Fibroblast of peridontal ligament (primary cell): ENCODE results near the gene GRK6.

Source experiments
- DNase-seq: peaks from one replicate; pipeline ENCODE4 v3.0.0-alpha.2; 2010; ENCODE audit errors: extremely low read depth

The GRK6 gene

DNA sequence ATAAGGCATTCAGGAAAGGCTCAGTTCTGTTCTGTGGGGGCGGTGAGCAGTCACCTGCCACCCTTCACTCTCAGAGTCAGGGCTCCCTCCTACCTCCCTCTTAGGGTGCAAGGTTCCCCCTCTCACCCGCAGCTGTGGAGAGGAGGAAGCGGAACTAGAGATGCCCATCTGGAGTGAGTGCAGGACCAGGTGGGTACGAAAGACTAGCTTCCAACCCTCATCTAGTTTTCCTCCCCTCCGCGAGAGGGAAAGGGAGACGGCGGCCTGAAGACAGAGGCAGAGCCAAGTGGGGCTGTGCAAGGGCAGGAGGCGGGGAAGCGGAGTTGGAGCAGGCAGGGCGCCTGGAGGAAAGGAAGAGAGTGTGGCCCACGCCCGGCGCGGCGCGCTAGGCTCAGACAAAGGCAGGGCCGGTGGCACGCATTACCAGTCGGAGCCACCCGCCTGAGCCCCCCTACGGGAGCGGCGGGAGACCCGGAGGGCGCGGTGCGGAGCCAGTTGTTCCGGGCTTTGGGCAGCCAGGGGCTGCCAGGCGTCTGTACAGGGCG is 27.4 kb downstream of the GRK6 start:
- no peak for DNase-seq

DNA sequence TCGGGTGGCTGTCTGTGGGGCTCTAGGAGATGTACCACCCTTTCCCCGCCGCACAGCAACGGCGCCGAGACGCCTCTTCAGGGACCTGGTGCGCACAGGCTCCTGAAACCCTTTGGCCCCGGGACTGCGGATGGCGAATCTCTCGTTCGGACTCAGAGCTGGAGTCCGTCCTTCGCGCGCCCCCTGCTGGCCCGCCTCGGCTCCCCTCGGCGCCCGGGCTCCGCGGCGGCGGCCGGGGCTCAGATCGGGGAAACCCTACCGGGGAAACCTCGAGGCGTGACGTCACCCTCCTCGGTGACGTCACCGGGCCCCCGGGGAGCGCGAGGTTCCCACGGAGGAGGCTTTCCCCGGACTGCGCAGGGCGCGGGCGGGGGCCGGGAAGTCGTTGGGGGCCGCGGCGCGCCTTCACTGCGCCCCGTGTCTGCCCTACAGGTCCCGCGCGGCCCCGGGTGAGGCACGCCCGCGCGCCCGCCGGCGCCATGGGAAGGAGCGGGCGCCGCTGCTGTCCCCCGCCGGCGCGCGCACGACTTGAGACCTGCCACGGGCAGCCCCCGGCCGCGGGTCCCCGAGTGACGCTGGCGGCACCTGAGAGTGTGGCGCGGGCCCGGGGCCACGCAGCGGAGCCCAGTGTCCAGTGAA is 28.0 kb downstream of the GRK6 start:
- peak; percentile 82 for DNase-seq

DNA sequence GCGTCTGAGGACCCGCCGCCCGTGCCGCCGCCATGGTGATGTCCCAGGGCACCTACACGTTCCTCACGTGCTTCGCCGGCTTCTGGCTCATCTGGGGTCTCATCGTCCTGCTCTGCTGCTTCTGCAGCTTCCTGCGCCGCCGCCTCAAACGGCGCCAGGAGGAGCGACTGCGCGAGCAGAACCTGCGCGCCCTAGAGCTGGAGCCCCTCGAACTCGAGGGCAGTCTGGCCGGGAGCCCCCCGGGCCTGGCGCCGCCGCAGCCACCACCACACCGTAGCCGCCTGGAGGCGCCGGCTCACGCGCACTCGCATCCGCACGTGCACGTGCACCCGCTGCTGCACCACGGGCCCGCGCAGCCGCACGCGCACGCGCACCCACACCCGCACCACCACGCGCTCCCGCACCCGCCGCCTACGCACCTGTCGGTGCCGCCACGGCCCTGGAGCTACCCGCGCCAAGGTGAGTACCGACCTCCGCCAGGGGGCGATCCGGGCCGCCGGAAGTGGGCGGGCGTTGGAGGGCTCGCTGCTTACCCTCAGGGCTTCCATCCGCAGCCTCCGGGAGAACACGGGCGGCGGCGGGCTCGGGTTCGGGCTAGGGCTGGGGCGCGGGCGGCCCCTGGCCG is 28.7 kb downstream of the GRK6 start:
- DNase-seq: no peak

DNA sequence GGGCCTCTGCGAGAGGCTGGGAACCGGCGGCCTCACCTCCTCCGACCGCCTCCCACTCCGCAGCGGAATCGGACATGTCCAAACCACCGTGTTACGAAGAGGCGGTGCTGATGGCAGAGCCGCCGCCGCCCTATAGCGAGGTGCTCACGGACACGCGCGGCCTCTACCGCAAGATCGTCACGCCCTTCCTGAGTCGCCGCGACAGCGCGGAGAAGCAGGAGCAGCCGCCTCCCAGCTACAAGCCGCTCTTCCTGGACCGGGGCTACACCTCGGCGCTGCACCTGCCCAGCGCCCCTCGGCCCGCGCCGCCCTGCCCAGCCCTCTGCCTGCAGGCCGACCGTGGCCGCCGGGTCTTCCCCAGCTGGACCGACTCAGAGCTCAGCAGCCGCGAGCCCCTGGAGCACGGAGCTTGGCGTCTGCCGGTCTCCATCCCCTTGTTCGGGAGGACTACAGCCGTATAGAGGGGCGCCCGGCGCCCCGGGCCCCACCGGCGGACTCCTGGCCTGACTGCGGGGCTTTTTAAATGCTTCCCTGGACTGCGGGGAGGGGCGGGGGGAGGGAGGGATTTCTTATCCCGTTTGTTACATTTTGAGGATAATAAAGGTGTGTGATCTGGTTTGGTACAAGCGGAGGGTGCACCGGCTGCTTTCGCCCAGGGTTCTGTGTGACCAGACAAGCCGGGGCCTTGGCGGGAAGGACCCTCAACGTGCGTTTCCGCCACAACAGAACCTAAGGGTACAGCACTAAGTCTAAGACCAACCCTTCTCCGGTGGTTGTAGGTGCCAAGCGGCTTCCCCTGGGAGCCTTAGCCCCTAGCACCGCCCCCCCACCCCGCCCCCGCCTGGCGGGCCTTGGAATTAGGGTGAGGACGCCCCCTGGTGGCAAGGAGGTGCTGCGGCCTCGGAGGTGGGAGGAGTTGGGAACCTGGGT is 29.4 kb downstream of the GRK6 start:
- peak; percentile 84 for DNase-seq

DNA sequence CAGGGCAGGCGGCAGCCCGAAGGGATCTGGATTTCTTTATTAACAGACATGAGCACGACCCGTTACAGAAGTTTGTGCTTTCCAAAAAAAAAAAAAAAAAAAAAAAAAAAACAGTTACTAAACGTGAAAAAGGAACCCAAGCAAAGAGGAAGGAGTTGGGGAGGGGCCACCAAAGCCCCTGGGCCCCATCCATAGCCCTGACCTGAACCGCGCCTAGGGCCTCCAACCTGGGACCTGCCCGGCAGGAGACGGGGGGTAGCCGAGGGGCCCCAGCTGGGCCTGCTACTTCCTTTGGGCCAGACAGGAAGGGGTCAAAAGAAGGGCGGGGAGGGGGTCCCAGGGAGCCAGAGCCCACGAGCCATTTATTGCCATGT is 30.1 kb downstream of the GRK6 start:
- no peak for DNase-seq

DNA sequence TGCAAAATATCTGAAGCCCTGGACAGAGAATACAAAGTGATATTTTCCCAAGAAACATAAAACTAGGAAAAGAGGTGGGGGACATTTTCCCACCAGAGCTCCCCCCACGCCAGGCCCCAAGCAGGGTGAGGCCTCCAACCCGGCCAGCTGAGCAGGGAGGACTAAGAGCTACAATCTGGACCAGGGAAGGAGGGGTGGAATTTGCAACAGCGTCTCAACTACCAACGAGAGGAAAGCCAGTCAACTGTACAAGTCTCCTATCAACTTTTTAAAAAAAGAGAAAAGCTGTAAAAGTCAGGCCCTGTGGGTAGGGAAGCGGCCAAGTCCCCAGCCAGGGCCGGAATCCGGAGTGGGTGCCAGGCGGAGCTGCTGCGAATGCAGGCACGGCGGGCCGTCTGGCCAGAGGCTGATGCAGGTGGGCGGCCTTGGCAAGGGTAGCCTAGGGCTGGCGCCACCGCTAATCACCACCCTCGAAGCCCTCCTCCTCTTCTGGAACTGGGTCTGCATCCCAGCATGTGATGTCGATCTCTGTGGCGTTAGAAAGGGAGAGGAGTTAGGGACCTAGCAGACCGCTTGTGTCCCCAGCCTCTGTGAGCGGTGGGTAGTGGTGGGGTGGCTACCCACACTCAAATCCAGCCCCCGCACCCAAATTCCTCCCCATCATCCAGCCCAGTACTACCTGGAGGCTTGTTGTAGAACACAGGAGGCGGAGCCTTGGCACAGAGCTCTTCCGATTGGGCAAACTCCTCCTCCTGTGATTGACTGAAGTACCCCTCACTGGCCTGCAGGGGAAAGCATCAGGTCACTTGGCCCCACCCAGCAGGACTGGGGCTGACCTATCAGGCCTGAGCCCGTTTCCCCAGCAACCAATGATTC is 30.7 kb downstream of the GRK6 start:
- peak; percentile 91 for DNase-seq

DNA sequence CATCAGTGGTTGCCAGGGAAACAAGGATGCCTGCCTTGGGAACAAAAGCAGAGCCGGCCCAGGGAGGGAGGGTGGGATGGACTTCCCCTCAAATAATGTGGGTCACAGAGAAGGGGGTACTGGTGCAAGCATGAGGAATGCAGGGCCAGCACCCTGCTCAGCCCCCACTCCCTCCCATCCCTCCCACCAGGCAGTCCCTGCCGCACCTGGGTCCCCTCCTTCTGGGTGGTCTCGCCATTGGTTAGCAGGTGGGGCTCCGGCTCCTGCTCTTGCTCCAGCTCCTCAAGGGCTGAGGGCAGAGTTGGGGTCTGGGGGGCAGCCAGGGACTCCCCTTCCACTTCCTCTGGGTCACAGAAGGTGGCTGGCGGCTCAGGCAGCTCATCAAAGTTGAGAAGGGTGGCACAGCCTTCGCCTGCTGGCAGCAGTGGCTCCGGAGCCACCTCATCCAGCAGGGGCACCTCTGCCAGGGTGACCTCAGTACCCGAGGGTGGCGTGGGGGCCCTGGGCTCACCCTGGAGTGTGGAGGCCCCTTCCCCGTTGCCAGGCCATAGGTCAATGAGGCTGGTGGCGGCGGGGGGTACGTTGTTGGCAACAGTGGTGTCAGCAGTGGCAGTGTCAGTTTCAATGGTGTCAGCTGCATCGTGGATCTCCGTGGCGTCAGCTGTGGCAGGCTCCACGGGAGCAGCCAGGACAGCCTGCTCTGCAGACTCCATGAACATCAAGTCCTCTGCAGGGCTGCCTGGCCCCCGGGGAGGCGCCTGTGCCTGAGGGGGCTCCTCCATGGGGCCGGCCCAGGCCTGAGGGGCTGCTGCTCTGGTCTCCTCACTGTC is 31.6 kb downstream of the GRK6 start:
- DNase-seq: no peak

DNA sequence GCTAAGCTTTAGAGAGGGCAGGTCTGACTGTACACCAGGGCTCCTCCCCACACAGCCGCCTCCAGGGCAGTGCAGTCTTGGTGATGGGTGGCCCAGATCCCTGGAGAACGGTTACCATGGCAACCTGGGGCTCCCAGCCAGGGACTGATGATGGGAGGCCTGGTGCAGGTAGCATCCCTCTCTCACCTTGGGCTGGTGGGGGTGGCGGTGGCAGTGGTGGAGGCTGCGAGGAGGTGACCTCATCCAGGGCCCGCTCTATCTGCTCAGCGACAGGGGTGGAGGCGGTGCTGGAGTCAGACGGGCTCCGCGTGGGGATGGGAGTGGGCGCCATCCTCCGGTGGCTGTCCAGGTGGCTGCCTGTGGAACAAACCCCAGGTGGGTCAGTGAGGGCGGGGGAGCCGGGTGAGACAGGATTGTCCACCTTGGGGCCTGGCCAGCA is 32.5 kb downstream of the GRK6 start:
- no peak for DNase-seq

DNA sequence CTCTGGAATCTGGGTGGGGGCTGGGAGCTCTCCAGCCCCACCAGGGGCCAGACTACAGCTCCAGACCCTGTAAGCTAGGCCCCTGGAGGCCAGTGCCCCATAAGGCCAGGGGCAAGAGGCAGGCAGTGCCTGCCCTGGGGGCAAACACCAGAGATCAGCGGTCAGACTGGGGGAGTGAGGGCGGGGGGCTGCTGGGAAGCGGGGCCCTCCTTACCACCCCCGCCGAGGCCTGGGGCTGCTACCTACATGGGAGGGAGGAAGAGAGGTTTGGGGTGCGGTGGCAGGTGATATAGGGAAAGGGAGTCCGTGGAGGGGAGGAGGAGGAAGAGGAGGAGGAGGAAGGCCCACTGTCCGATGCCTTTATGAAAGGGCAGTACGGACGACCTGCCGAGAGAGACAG is 32.9 kb downstream of the GRK6 start:
- no peak for DNase-seq

DNA sequence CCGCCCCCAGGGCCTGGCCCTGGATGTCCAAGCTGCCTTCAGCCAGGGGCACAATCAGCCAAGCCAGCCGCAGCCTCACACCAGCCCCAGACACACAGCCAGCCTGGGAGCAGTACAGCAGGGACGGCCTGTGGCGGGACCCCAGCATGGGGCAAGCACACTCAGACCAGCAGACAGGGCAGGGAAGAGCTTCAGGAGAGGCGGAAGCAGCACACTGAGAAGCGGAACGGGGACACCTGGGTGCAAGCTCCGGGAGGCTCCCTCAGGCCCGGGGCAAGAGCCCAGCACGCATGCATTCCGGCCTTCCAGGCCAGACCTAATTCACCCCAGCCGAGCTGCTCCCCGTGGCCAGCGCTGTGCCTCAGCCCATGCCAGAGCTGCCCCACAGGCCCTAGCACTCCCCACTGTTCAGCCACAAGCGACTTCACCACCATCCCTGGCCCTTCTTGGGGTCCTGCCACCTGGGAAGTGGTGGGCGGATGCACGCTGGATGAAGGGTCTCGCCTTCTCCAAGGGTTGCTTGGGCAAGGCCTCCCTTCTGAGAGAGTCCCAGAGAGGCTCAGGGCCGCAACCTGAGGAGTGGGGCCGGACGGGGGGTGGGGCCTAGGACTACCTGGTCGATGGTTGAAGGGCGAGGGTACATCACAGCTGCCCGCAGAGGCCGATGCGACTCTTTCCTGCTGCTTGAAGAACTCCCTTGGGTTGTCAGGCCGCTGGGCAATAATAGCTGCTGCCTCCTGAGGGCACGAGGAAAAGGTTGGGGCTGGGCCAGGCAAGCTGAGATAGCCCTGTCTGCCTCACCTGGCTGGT is 33.5 kb downstream of the GRK6 start:
- DNase-seq: no peak

DNA sequence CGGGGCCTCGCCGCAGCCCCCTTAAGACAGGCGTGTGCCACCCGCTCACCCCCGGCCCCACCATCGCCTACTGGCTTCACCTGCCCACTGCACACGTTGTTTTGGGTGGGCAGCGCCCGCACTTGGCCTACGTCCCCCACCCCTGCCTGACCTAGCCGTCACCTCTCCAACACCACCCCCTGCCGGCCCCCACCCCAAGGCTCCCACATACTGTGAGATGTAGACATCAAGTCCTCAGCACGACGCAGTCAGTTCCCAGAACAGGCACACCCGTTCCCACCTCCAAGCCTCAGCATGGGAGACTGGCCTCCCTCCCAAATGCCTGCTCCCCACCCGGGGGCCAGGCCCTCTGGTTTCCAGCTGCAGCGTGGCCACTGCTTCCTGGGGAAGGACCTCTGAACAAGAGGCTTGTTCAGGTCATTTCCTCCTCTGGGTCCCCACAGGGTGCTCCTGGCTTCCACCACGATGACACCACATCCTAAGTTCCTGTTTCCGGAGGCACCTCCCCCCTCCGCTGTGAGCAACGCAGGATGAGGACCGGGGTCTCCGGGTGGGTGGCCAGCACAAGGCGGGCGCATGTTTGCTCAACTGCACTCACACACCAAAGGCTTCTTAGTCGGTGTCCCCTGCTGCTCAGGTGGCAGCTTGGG is 35.7 kb downstream of the GRK6 start:
- DNase-seq: no peak

DNA sequence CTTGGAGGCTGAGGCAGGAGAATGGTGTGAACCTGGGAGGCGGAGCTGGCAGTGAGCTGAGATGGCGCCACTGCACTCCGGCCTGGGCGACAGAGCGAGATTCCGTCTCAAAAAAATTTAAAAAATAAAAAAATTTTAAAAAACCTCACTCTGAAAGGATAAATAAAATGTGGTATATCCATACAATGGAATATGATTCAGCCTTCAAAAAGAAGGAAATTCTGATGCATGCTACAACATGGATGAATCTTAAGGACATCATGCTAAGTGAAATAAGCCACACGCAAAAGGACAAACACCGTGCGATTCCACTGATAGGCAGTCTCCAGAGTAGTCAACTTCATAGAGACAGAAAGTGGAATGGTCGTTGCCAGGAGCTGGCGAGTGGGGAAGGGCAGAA is 38.6 kb downstream of the GRK6 start:
- no peak for DNase-seq

DNA sequence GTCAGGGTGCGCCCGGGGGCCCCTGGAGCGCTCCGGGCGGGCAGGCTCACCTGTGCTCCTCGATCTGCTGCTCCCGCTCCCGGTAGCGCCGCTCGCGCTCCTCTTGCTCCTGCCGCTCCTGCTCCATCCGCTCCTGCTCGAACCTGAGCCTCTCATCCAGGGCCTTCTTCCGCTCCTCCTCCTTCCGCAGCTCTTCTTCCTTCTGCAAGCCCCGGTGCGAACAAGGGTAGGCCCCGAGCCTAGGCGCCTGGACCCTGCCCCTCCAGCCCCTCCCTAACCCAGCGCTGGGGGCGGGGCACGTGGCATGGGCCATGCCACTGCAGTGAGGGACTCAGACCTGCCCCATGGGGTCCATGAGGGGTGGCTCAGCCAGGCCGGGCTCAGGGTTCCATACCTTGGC is 40.4 kb downstream of the GRK6 start:
- no peak for DNase-seq

DNA sequence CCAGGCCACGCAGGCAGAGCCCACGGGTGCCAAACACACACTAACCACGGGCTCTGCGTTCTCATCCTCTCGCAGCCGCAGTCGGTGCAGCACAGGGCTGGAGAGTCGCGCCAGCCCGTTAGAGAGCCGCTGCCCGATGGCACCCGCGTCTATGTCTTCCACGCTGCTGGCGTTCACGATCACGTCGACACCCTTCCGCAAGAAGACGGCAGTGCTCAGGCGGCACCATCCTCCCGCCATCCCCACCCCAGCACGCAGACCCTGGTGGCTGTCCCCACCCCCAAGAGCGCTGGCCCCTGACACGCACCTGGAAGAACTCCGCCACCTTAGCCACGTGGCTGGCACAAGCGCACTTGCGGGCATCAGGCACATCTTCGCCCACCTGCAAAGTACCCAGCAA is 41.0 kb downstream of the GRK6 start:
- no peak for DNase-seq

DNA sequence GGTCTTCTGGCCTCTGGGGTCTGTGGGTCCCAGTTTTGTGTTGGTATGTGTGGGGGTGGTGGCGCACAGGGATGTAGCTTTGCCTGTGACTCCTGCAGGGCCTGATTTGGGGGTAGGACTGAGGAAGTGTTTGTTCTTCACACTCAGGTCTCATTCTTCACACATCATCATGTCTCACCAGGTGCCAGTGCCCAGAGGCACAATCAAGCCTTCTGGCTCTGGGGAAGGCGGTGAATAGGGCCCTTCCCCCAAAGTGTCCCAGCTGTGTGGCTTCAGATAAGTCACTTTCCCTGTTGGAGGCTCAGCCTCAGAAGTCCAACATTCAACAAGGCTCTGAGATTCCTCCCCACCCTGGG is 41.8 kb downstream of the GRK6 start:
- DNase-seq: no peak

DNA sequence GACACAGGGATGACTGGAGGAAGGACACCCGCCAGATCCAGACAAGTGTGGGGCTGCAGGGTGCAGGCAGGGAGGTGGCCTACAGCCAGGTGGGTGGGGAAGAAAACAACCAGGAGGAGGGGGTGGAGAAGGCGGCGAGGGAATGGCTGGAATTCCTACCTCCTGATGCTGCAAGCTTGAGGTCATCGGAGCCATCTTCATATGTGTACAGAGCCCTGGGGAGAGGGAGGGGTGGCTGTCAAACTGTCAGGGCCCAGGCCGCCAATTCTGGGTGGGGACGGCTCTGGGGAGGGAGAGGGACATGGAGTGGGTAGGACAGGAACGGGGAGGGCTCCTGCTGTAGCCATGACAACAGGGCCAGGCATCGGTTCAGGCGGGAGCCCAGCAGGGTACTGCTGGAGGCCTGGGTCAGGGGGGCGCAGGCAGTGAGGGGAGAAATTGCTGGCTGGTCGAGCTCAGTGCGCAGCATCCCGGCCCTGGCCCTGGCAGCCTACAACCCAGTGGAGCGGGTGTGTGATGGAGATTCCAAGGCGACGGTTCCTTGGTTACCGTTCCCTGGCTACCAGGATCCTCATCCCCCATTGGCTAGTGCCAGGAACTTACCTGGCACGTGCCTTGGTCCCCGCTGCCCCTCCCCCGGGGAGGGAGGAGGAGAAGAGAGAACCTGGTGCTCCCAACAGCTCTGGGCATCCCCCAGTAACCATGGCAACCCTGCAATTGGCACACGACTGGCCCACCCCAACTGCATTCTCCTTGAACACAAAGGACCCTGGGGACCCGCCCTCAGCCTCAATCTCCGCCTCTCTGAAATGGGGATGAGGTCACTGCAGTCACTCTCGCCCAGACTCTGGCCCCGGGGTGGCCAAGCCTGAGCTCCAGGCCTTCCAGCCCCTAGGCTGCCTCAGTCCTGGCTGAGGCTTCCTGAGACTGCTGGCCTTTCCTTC is 42.5 kb downstream of the GRK6 start:
- DNase-seq: no peak

DNA sequence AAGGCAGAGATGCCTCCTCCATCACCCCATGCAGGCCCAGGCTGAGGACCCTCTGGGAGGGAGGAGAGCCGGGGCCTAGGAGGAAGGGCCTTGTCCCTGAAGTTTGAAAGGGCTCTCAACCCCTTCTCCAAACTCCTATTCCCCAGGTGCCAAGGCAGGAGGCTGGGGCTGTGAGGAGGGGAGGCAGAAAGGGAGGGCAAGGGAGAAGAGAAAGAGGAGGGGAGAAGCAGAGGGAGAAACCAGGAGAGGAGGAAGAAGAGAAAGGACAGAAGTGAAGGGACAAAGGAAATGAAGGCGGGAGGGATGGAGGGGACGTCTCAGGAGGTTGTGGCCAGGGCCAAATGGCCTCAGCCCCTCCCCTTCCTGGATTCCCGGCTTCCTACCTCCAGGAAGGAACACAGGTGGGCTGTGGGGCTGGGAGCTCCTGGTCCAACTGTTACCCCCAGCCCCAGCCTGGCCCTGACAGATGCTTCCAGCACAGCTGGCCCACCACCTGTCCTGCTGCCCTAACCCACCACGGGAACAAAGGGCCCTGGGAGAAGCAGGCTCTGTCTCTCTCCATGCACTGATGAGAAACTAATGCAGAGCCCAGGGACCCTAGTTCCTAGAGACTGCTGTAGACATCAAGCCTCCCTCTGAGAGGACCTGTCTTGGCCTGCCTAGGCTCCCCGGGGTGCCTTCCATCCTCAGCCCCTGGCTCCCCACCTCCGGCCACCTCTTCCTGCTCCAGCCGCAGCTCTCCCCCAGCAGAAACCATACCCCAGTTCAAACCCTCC is 43.5 kb downstream of the GRK6 start:
- DNase-seq: no peak
